ENCODE measurements around the gene SPEM2.
"Not testable (repeated sequence)": the region's sequence is repeated elsewhere in the genome, so short reads cannot be mapped to it uniquely, and the experiment has no call there.

SPEM2 gene

GRCh38 chr17:7471729-7472128 lies 46.3 kb downstream of the SPEM2 start:
- no peak for DNase-seq (ENCODE audit: low read depth, low spot score)

- not testable (repeated sequence) for DNase-seq (ENCODE audit: low read depth, low spot score)
Observed at GRCh38 chr17:7474767-7475166, 49.4 kb downstream of the SPEM2 start.

GRCh38 chr17:7475764-7476422 lies 50.5 kb downstream of the SPEM2 start:
- no peak for DNase-seq (ENCODE audit: low read depth, low spot score)

GRCh38 chr17:7476494-7476893 lies 51.1 kb downstream of the SPEM2 start:
- no peak for DNase-seq (ENCODE audit: low read depth, low spot score)

GRCh38 chr17:7476951-7477350 lies 51.5 kb downstream of the SPEM2 start:
- DNase-seq (ENCODE audit: low read depth, low spot score) = no peak

Measured in brain pericyte (primary cell).